CD14-positive monocyte (primary cell): ENCODE results near the gene CCDC70. TPM values are rescaled to one million over a fixed set of nuclear protein-coding genes. Genes with fewer than 3 reads are reported as not detected.

Source experiments
- DNase-seq, 3 donors: peaks; one replicate each; pipeline ENCODE4 v3.0.0-alpha.2; 2011 to 2022
- H2AFZ ChIP-seq: 2 replicates; pipeline ENCODE4 v1.6.0; 2012; ENCODE audit warnings: mild to moderate bottlenecking, low read depth, low read length, inconsistent platforms; ENCODE audit not compliant: insufficient read depth, poor library complexity, severe bottlenecking
- H3K27ac ChIP-seq, 2 donors: 1 replicate in 1 of 2; 2 replicates in 1 of 2; pipeline ENCODE4 v1.5.1; 2012 to 2013; ENCODE audit warnings: low read length in 2 of 2, control low read depth in 1 of 2, inconsistent platforms in 1 of 2, low read depth in 1 of 2, mild to moderate bottlenecking in 1 of 2
- H3K27me3 ChIP-seq, 2 donors: one replicate each; pipeline versions ENCODE4 v1.6.0 to v1.6.1; 2011 to 2013; ENCODE audit warnings: low read length in 2 of 2; ENCODE audit not compliant: control insufficient read depth in 2 of 2, insufficient read depth in 2 of 2
- H3K36me3 ChIP-seq, 2 donors: replicated peaks in 1 of 2; 1 replicate in 1 of 2; 2 replicates in 1 of 2; pipeline versions ENCODE4 v1.5.1 to v1.6.1; 2012 to 2013; ENCODE audit warnings: low read length in 2 of 2, control low read depth in 1 of 2, inconsistent platforms in 1 of 2, mild to moderate bottlenecking in 1 of 2; ENCODE audit not compliant: insufficient read depth in 2 of 2, control insufficient read depth in 1 of 2
- H3K4me1 ChIP-seq, 2 donors: 1 replicate in 1 of 2; 2 replicates in 1 of 2; pipeline versions ENCODE4 v1.5.1 to v1.6.1; 2012 to 2013; ENCODE audit warnings: low read length in 2 of 2, control low read depth in 1 of 2, inconsistent platforms in 1 of 2, mild to moderate bottlenecking in 1 of 2, moderate library complexity in 1 of 2; ENCODE audit not compliant: insufficient read depth in 2 of 2, control insufficient read depth in 1 of 2
- H3K4me2 ChIP-seq: replicated peaks from 2 replicates; pipeline ENCODE3; 2012; ENCODE audit warnings: low read length, moderate library complexity, mild to moderate bottlenecking; ENCODE audit not compliant: poor library complexity, severe bottlenecking; ENCODE audit errors: extremely low read depth
- H3K4me3 ChIP-seq, 3 experiments: fragments of 200-600 bp in 1 of 3; sonication (generic) in 1 of 3; replicated peaks in 1 of 3; 1 replicate in 2 of 3; 2 replicates in 1 of 3; pipeline ENCODE4 v1.5.1; 2011 to 2013; ENCODE audit warnings: low read length in 3 of 3, mild to moderate bottlenecking in 3 of 3, control low read depth in 2 of 3, low read depth in 2 of 3, inconsistent platforms in 1 of 3, moderate library complexity in 1 of 3
- H3K79me2 ChIP-seq: 2 replicates; pipeline ENCODE4 v1.6.0; 2012; ENCODE audit warnings: mild to moderate bottlenecking, control low read depth, inconsistent platforms, low read length, moderate library complexity; ENCODE audit not compliant: insufficient read depth
- H3K9ac ChIP-seq: 2 replicates; pipeline ENCODE4 v1.6.0; 2017; ENCODE audit warnings: low read length, mild to moderate bottlenecking; ENCODE audit not compliant: insufficient read depth, poor library complexity, severe bottlenecking
- H3K9me3 ChIP-seq, 2 donors: replicated peaks in 1 of 2; 1 replicate in 1 of 2; 2 replicates in 1 of 2; pipeline versions ENCODE4 v1.5.1 to v1.6.1; 2012 to 2013; ENCODE audit warnings: low read length in 2 of 2, control low read depth in 1 of 2; ENCODE audit not compliant: control insufficient read depth in 1 of 2, insufficient read depth in 1 of 2
- H4K20me1 ChIP-seq: 2 replicates; pipeline ENCODE4 v1.6.0; 2012; ENCODE audit warnings: mild to moderate bottlenecking, low read length, control low read depth, moderate library complexity; ENCODE audit not compliant: insufficient read depth
- H3K27ac Mint-ChIP-seq, 7 donors: one replicate each; pipeline ENCODE4 v1.8.0; 2020; ENCODE audit warnings: mild to moderate bottlenecking in 7 of 7, mixed read lengths in 7 of 7, moderate library complexity in 6 of 7, inconsistent platforms in 2 of 7
- H3K27me3 Mint-ChIP-seq, 3 donors: one replicate each; pipeline ENCODE4 v1.8.0; 2021 to 2022; ENCODE audit warnings: low read depth in 3 of 3, mild to moderate bottlenecking in 3 of 3, mixed read lengths in 3 of 3, moderate library complexity in 3 of 3, inconsistent platforms in 1 of 3
- H3K36me3 Mint-ChIP-seq, 2 donors: one replicate each; pipeline ENCODE4 v1.8.0; 2020; ENCODE audit warnings: mixed read lengths in 2 of 2, inconsistent platforms in 1 of 2, mild to moderate bottlenecking in 1 of 2
- H3K4me1 Mint-ChIP-seq: one replicate; pipeline ENCODE4 v1.8.0; 2020; ENCODE audit warnings: mild to moderate bottlenecking, mixed read lengths
- H3K4me3 Mint-ChIP-seq, 2 donors: one replicate each; pipeline ENCODE4 v1.8.0; 2020; ENCODE audit warnings: mild to moderate bottlenecking in 2 of 2, mixed read lengths in 2 of 2, moderate library complexity in 1 of 2
- H3K9me3 Mint-ChIP-seq, 7 donors: one replicate each; pipeline ENCODE4 v1.8.0; 2020 to 2022; ENCODE audit warnings: mixed read lengths in 7 of 7, mild to moderate bottlenecking in 6 of 7, moderate library complexity in 6 of 7, inconsistent platforms in 2 of 7
- WGBS: methylation state at CpG from one replicate; pipeline ENCODE4 v1.1.5; 2013; ENCODE audit warnings: missing lambda C conversion rate; ENCODE audit not compliant: insufficient coverage; 5-methylcytosine and 5-hydroxymethylcytosine counted together
- intact Hi-C, 2 donors: fragments of 100-400 bp; cut with micrococcal nuclease; formaldehyde crosslinking; loops; one replicate each; pipeline versions ENCODE4 v1.15.0 to v1.15.1; 2023
- polyA plus RNA-seq, 3 donors: library from polyadenylated mRNA; depleted of rRNA in 1 of 3; unstranded in 2 of 3; stranded (reverse) in 1 of 3; fragments of 300-500 nt in 2 of 3; fragments of >200 nt in 1 of 3; fragmentation: Illumina TruSeq in 2 of 3; gene quantifications; 1 replicate in 2 of 3; 2 replicates in 1 of 3; pipeline ENCODE4 v1.2.3, GENCODE V29; 2012 to 2021
- TF ChIP-seq, protein P1 (sequence below): fragments of 200-600 bp; IDR thresholded peaks from one replicate; pipeline ENCODE4 v1.8.0; 2022; ENCODE audit warnings: antibody characterized with exemption, mild to moderate bottlenecking

CCDC70 gene
- polyA plus RNA-seq, 3 donors = not detected

DNA sequence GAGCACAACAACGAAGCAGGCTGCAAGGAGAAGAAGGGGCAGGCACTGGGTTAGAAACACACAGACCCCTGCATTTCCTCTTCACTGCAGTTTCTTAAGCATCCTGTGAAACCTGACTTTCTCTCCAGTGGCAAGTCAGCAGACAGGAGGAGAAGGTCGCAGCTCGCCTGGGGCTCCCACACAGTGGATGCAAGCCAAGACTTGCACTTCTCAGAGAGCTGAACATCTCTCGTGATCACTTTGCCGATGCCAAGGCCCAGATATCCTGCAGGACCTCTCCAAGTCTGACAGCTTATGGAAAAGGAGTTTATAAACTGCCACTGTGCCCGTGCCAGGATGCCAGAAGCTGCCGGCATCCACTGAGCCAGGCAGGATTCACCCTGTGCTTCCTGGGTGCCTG, 35.2 kb upstream of the CCDC70 start:
- Histone ChIP-seq H3K27me3 (no peaks in the 10 kb centered on the region), H3K4me2 (peak overlapping the region; percentile 53), H2AFZ (peak overlapping the region; percentile 58), H4K20me1 (no peaks in the 10 kb centered on the region), H3K9ac (no peak overlapping the region), H3K4me3 (peak overlapping the region in 1 of 3 experiments; percentile 42), H3K4me1 (peaks cover 87 to 91% of the 10 kb centered on the region in 2 donors), H3K79me2 (no peaks in the 10 kb centered on the region), H3K27ac (peak overlapping the region; percentile 78 to 83), H3K9me3 (no peaks in the 10 kb centered on the region), H3K36me3 (no peaks in the 10 kb centered on the region)
- WGBS = 8% methylated on average over 5 of the region's 7 CpGs
- intact Hi-C loops = loop anchor here in 1 of 2 donors (10.0 kb wide), 1 partner anchor 188 kb away; the partner anchor contains the start of genes ALG11 and ATP7B
- Mint-ChIP-seq H3K9me3 (no peaks in the 10 kb centered on the region), H3K36me3 (no peaks in the 10 kb centered on the region), H3K4me3 (no peak overlapping the region), H3K27ac (peak overlapping the region; percentile 90 to 98 (median 96)), H3K27me3 (no peaks in the 10 kb centered on the region), H3K4me1 (peaks cover 92% of the 10 kb centered on the region)
- DNase-seq = no peak
- TF ChIP-seq, protein P1, sequence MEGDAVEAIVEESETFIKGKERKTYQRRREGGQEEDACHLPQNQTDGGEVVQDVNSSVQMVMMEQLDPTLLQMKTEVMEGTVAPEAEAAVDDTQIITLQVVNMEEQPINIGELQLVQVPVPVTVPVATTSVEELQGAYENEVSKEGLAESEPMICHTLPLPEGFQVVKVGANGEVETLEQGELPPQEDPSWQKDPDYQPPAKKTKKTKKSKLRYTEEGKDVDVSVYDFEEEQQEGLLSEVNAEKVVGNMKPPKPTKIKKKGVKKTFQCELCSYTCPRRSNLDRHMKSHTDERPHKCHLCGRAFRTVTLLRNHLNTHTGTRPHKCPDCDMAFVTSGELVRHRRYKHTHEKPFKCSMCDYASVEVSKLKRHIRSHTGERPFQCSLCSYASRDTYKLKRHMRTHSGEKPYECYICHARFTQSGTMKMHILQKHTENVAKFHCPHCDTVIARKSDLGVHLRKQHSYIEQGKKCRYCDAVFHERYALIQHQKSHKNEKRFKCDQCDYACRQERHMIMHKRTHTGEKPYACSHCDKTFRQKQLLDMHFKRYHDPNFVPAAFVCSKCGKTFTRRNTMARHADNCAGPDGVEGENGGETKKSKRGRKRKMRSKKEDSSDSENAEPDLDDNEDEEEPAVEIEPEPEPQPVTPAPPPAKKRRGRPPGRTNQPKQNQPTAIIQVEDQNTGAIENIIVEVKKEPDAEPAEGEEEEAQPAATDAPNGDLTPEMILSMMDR = no peak

DNA sequence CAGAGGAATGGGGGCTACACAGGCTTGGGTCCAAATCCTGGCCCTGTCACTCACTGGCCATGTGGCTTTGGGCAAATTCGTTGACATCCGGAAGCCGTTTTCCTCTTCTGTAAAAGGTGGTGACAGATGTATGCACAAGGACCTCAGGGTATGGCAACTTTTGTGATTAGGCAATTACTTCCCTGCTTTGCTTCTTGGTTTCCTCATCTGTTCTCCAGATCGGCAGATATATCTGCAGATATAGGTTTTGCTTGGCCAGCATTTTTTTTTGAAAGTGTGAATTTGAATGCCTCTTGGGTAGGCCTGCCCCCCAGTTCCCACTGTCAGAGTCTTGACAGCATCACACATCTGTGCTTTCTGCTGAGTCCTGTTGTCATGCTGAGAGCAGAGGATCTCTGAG, 34.5 kb upstream of the CCDC70 start:
- no peaks in the 10 kb centered on the region for H3K36me3 Mint-ChIP-seq
- peak; percentile 45 to 79 (median 76) for DNase-seq
- intact Hi-C loops = loop anchor here in 1 of 2 donors (10.0 kb wide), 1 partner anchor 188 kb away; the partner anchor contains the start of genes ALG11 and ATP7B
- H3K4me1 Mint-ChIP-seq = peaks cover 92% of the 10 kb centered on the region
- H3K4me3 ChIP-seq = peak overlapping the region in 1 of 3 experiments; percentile 42
- H3K9ac ChIP-seq = no peak overlapping the region
- H3K36me3 ChIP-seq = no peaks in the 10 kb centered on the region
- H3K9me3 ChIP-seq = no peaks in the 10 kb centered on the region
- TF ChIP-seq, protein P1 = no peak
- WGBS = 0% methylated on average over 4 of the region's 4 CpGs
- no peaks in the 10 kb centered on the region for H3K27me3 ChIP-seq
- H3K27ac ChIP-seq = peak overlapping the region; percentile 78 to 83
- H3K79me2 ChIP-seq = no peaks in the 10 kb centered on the region
- peak overlapping the region in 1 of 2 donors; percentile 49 for H3K4me3 Mint-ChIP-seq
- no peak overlapping the region for H2AFZ ChIP-seq
- H3K9me3 Mint-ChIP-seq = no peaks in the 10 kb centered on the region
- peak overlapping the region; percentile 90 to 98 (median 96) for H3K27ac Mint-ChIP-seq
- no peaks in the 10 kb centered on the region for H3K27me3 Mint-ChIP-seq
- no peaks in the 10 kb centered on the region for H4K20me1 ChIP-seq
- H3K4me1 ChIP-seq = peaks cover 86 to 91% of the 10 kb centered on the region in 2 donors
- peak overlapping the region; percentile 53 for H3K4me2 ChIP-seq
